Vagina (tissue), 2 donors: Measurements from ENCODE around the gene LMBR1L.

Experiments
- CTCF ChIP-seq, 3 experiments: fragments of 450-650 bp in 2 of 3; fragments of 200-600 bp in 1 of 3; sonication (generic) in 1 of 3; IDR thresholded peaks; one replicate each; pipeline ENCODE4 v1.5.1; 2017 to 2019; ENCODE audit warnings: antibody characterized with exemption in 3 of 3, mild to moderate bottlenecking in 2 of 3, moderate library complexity in 2 of 3
- POLR2A ChIP-seq, 2 donors: fragments of 450-650 bp; IDR thresholded peaks; one replicate each; pipeline ENCODE4 v1.6.1; 2017; ENCODE audit warnings: antibody characterized with exemption in 2 of 2, mild to moderate bottlenecking in 2 of 2, moderate library complexity in 2 of 2
- POLR2AphosphoS5 ChIP-seq, 2 donors: sonication (generic); formaldehyde crosslinking; IDR thresholded peaks; one replicate each; pipeline ENCODE4 v1.9.0; 2017; ENCODE audit warnings: antibody characterized with exemption in 2 of 2, mild to moderate bottlenecking in 2 of 2, low read depth in 1 of 2; ENCODE audit not compliant: insufficient read depth in 1 of 2

DNA sequence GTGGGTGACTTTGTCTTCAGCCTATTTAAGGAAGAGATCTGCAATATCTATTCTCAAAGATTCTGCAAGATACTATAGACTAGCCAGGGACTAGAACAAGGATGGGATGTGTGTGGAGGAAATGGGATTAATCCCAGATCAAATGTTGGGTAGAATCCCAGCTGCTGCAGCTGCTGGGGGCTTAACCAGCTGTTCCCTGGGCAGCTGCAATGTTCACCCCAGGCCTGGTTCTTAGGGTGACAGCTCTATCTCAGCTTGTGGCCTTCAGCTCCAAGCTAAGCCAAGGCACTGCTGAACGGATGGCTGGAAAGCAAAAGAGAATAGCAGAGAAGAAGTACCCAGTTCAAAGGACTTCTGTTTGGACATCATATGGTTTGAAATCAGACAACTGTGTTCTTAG, 30.9 kb downstream of the LMBR1L start:
- TF ChIP-seq CTCF (IDR thresholded peaks at IDR 0.05) (no peak), POLR2A (IDR thresholded peaks at IDR 0.05) (no peak), POLR2AphosphoS5 (IDR thresholded peaks at IDR 0.05; ENCODE audit: insufficient read depth in 1 of 2, low read depth in 1 of 2) (no peak)
